BE2C (cell line): ENCODE data around the gene CER1.

Experiments
- DNase-seq: peaks from one replicate; pipeline ENCODE4 v3.0.0-alpha.2; 2020
- H3K27me3 ChIP-seq: fragments of 250-450 bp; sonication (Bioruptor Pico); 2 replicates; pipeline ENCODE4 v1.5.1; 2020; ENCODE audit warnings: mild to moderate bottlenecking
- H3K36me3 ChIP-seq: fragments of 250-450 bp; sonication (Bioruptor Pico); 2 replicates; pipeline ENCODE4 v1.5.1; 2020; ENCODE audit warnings: mild to moderate bottlenecking
- H3K4me1 ChIP-seq: fragments of 250-450 bp; sonication (Bioruptor Pico); 2 replicates; pipeline ENCODE4 v1.5.1; 2020
- H3K4me3 ChIP-seq: 2 replicates; pipeline ENCODE4 v1.5.1; 2011; ENCODE audit warnings: low read depth, low read length
- H3K9me3 ChIP-seq: fragments of 250-450 bp; sonication (Bioruptor Pico); 2 replicates; pipeline ENCODE4 v1.5.1; 2020
- TF ChIP-seq, protein P1 (sequence below): IDR thresholded peaks from 2 replicates; pipeline ENCODE4 v1.5.1; 2012; ENCODE audit warnings: mild to moderate bottlenecking, low read depth, low read length

CER1 gene

GRCh38 chr9:14678776-14679175 lies 43.8 kb downstream of the CER1 start:
- TF ChIP-seq, protein P1, sequence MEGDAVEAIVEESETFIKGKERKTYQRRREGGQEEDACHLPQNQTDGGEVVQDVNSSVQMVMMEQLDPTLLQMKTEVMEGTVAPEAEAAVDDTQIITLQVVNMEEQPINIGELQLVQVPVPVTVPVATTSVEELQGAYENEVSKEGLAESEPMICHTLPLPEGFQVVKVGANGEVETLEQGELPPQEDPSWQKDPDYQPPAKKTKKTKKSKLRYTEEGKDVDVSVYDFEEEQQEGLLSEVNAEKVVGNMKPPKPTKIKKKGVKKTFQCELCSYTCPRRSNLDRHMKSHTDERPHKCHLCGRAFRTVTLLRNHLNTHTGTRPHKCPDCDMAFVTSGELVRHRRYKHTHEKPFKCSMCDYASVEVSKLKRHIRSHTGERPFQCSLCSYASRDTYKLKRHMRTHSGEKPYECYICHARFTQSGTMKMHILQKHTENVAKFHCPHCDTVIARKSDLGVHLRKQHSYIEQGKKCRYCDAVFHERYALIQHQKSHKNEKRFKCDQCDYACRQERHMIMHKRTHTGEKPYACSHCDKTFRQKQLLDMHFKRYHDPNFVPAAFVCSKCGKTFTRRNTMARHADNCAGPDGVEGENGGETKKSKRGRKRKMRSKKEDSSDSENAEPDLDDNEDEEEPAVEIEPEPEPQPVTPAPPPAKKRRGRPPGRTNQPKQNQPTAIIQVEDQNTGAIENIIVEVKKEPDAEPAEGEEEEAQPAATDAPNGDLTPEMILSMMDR: no peak
- Histone ChIP-seq H3K36me3 (no peaks in the 10 kb centered on the region; the same call in 1 of the 2 replicates), H3K4me3 (no peak overlapping the region), H3K9me3 (no peaks in the 10 kb centered on the region), H3K27me3 (no peaks in the 10 kb centered on the region), H3K4me1 (no peaks in the 10 kb centered on the region)
- DNase-seq: no peak

DNA sequence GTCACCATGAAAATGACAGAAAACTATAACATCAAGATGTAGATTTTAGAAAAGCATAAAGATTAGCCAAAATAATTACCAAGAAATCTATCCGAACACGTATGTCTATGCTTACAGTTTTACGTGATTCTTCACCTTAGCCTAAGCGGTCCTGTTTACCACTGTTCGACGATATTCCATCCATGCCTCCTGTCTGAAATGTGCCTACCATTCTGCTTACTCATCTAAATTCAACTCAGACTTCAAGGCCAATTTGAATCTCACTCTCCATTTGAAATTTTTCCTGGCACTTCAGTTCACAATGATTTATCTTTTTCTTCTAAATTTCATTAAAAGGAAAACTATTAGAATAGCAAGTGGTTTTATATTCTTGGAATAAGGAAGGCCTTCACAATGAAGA lies 44.7 kb downstream of the CER1 start:
- no peaks in the 10 kb centered on the region for H3K9me3 ChIP-seq
- H3K27me3 ChIP-seq: no peaks in the 10 kb centered on the region
- H3K4me1 ChIP-seq: no peaks in the 10 kb centered on the region
- no peak overlapping the region for H3K4me3 ChIP-seq
- H3K36me3 ChIP-seq: no peaks in the 10 kb centered on the region; the same call in 1 of the 2 replicates
- no peak for DNase-seq
- TF ChIP-seq, protein P1: no peak

- TF ChIP-seq, protein P1: no peak
Observed at GRCh38 chr9:14677396-14677795, 45.1 kb downstream of the CER1 start.

DNA sequence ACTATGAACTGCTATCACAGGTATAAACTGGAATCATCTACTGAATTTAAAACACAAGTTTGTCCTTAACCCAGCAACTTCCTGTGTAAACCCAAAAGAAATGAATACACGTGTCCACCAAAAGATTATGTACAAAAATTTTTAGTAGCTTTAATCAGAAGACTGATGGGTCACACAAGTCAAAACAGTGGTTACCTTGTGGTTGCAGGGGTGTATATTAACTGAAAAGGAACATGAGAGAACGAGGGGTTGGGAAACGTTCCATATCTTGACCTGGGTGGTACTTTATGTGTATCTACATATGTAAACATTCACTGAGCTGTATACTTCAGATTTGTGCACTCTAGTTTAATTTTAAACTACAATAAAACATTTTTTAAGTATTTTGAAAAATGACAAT lies 47.9 kb downstream of the CER1 start:
- no peak overlapping the region for H3K4me3 ChIP-seq
- H3K36me3 ChIP-seq: no peaks in the 10 kb centered on the region; the same call in 1 of the 2 replicates
- no peaks in the 10 kb centered on the region for H3K27me3 ChIP-seq
- no peaks in the 10 kb centered on the region for H3K9me3 ChIP-seq
- TF ChIP-seq, protein P1: no peak
- H3K4me1 ChIP-seq: no peaks in the 10 kb centered on the region
- DNase-seq: no peak

More at GRCh38 chr9:14677396-14677795, 45.1 kb downstream of the CER1 start:
- H3K27me3 ChIP-seq: no peaks in the 10 kb centered on the region
- H3K36me3 ChIP-seq: no peaks in the 10 kb centered on the region; the same call in 1 of the 2 replicates
- DNase-seq: no peak
- no peaks in the 10 kb centered on the region for H3K4me1 ChIP-seq
- no peak overlapping the region for H3K4me3 ChIP-seq
- no peaks in the 10 kb centered on the region for H3K9me3 ChIP-seq

- TF ChIP-seq, protein P1: no peak
- Histone ChIP-seq H3K4me3 (no peak overlapping the region), H3K4me1 (no peaks in the 10 kb centered on the region), H3K27me3 (no peaks in the 10 kb centered on the region), H3K36me3 (no peaks in the 10 kb centered on the region; the same call in 1 of the 2 replicates), H3K9me3 (no peaks in the 10 kb centered on the region)
- DNase-seq: no peak
Observed at GRCh38 chr9:14671377-14671776, 51.2 kb downstream of the CER1 start.

GRCh38 chr9:14670718-14671117 lies 51.8 kb downstream of the CER1 start:
- DNase-seq: no peak
- Histone ChIP-seq H3K4me3 (no peak overlapping the region), H3K9me3 (no peaks in the 10 kb centered on the region), H3K4me1 (no peaks in the 10 kb centered on the region), H3K27me3 (no peaks in the 10 kb centered on the region), H3K36me3 (no peaks in the 10 kb centered on the region; the same call in 1 of the 2 replicates)
- TF ChIP-seq, protein P1: no peak
